Right renal cortex interstitium (tissue), 3 donors: ENCODE measurements around the gene BLNK. TPM values are rescaled to one million over a fixed set of nuclear protein-coding genes. Genes with fewer than 3 reads are reported as not detected.
A peak's percentile ranks its signal among the peaks of the same experiment; 100 is the strongest.
"Not testable (repeated sequence)": the region's sequence is repeated elsewhere in the genome, so short reads cannot be mapped to it uniquely, and the experiment has no call there.

Experiments
- DNase-seq, 3 donors: peaks; one replicate each; pipeline ENCODE4 v3.0.0-alpha.2; 2013; ENCODE audit warnings: low read depth in 3 of 3, low spot score in 2 of 3
- polyA plus RNA-seq, 3 donors: library from polyadenylated mRNA; unstranded; fragments of 120-200 nt; gene quantifications; one replicate each; pipeline ENCODE4 v1.2.1, GENCODE V29; 2013; ENCODE audit not compliant: insufficient read length in 3 of 3

The BLNK gene
- 10 to 100 TPM; 36.7 to 41.9 (median 38.2) TPM for polyA plus RNA-seq

DNA sequence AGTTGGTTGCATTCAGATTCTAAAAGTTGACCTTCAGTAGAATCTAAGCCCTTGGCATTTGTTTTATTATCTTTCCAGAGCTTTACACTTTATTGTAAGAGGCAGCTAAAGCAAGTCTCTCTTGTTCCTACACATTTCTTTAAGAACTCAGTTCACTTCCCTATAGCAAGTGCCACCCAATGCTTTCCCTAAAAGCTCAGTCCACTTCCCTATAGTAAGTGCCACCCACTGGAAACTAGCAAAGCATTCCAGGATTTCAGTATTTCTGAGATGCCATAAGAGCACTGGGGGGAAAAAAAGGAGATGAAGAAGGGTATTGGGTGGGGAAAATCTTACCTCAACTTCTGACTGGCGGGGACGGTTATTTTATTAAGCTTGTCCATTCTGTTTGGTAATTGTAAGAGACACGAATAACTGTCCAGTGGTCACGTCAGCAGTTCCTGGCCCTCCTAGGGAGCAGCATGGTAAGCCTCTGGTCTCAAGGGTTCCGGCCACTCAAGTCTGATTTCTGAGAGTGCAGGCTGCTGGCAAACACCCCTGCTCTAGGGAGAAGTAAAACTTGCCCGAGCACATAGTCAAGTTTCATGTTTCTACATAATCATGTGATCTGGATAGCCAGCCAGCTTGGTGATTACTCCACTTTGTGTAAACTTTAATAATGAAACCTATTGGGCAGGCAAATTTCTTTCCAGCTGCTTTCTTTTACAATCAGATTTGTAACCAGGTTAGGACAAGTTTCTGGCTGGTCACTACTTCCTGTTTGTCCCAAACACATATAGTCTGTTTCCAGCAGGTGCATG, at the start of gene BLNK:
Gene BLNK (minus strand): TSS at position 554 of the 800 bp plus-strand sequence. CDS start 171 bp downstream, at position 383.
- DNase-seq, result peak in 1 of 3 donors; percentile 32

DNA sequence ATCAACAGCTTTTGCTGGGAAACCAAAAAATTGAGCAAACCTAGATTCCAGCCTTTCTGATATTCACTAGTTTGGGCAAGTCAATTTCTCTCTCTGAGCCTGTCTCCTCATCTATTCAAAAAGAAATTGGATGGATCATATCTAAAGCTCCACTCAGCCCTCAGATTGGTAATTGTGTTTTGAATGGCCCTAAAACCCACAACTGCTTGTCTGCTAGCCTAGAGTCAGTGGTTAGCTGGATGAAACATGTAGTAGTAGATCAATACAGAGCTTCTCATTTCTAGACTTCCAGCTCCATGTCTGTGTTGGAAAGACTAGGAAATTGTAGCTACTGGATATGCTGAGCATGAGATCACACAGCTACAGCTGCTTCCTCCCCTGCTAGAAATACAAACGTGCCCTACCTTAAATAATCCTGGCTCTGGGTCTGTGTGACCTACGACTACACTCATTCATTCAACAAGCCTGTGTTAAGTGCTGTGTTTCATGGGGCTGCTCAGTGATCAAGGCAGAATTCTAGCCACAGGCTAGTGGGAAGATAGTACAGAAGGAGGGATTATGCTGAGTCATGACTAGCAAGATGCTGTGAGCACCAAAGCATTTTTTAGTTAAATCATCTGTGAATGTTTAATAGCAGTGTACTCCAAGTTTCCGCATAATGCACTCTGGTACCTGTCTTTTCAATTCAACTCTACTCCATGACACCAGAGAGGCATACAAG, 48.5 kb upstream of the BLNK start:
- DNase-seq, result no peak

DNA sequence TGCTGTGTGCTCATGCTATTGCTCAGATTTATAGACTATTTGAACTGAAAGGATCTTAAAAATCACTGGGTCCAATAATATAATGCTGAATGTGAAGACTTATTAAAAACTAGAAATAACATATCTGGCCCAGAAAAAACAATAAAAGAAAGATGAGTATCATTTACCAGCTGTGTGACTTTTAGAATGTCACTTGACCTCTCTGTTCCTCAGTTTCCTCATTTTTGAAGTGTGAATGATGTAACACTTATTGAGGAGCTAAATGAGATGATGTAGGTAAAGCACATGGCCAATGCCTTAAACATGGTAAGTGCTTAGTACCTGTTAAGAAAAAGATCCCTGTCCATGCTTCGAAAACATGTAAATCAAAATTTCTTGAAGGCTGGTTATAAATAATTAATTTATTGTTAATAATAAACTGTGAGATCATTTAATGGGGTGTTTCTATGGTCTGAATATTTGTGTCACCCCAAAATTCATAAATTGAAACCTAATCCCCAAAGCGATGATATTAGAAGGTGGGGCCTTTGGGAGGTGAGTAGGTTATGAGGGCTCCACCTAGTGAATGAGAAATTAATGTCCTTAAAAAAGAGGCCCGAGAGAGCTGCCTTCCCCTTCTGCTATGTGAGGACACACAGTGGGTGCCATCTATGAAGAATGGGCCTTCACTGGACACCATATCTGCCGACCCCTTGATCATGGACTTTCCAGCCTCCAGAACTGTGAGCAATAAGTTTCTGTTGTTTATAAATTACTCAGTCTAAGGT, 45.9 kb upstream of the BLNK start:
- no peak for DNase-seq

DNA sequence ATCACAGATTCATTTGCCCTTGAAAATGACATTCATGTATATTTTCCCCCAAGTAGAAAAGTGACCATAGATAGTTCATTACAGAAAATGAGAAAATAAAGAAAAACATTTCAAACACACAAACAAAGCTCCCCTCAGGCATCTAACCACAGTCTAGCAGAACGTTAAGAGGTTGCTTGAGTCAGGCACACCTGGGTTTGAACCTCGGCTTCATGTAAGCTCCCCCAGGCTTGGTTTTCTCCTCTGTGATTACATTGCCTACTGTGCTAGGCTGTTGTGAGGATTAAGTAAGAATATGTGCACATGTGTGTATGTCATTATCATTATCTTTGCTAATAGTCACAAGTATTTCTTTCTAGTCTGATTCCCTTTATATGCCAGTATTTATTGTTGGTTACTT, 42.0 kb upstream of the BLNK start:
- DNase-seq, result no peak

DNA sequence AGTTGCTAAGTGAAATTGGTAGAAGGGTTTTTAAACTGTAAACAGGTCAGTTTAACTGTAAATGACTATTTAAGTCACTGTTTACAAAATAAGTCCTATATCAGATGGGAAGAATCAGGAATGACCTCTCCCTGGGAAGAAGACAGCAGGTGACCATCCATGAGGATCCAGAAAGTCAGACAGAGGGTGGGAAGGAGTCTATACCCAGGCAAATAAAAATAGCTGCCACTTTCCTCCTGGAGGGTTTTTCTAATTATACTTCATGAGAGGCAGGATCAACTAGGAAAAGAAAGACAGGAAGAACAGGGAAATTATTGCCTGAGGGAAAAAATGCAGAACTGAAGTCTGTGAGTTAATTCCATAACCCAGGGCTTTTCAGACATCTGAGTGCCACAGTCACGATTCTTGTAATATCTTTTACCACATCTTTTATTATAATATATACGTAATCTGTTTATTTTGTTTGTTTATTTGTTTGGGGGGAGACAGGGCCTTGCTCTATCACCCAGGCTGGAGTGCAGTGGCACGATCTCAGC, 39.9 kb upstream of the BLNK start:
- DNase-seq, result no peak

DNA sequence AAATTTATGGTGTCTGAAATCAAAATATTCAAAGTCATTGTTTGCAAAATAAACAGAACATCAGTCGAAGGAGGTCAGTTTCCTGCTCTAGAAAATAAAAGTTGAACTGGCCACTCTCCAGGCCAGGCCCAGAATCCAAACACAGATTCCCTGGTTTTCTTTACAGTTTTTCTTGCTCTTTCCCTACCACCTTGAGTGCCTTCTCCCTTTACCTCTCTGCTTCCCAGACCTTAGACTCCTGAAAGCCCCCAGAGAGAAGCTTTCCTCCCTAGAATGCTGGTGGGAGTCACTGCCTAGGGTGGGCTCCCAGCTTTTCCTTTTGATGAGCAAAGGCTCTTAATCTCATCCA, 38.9 kb upstream of the BLNK start:
- no peak for DNase-seq

DNA sequence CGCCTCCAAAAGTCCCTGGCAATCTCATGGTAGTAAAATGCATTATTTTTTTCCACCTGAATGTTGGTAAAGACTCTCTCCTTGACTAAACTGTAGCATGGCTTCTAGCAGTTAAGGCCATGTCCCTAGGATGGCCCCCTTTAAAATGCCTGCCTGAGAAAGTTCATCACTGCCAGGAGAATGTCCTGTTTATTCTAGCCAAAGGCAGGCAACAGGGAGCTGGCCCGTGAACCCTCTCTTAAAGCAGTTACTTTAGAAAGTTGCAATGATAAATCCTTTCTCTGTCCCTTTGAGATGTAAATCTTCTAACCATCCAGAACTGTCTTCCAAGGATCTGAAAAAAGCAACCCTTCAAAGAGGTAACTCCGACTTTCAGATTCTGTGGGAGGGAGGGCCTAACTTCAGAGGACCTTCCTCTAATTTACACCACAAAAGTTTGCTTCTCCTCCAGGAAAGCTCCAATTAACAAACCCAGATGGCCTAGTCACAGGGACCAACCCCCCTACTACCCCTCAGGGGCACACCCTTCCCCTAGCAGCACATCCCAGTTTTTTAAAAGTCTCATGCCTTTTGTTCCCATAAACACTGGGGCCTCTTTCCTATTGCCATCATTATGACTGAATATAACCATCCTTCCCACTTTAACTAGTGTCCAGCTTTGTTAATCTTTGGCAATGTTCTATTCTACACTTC, 38.4 kb upstream of the BLNK start:
- no peak for DNase-seq

DNA sequence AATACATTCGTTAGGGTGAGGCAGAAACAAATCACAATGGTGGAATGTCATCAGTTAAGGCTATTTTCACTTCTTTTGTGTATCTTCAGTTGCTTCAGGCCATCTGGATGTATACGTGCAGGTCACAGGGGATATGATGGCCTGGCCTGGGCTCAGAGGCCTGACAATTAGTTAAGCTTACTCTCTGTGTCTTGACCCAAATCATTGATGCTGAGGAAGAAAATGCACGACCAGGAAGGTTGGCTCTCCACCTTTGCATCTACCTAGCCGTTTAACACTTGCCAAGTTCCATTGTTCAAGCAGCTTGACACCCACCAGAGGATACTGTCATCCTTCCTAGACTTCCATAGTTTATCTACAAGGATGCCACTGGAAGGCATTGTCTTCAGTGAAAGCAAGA, 37.5 kb upstream of the BLNK start:
- not testable (repeated sequence) for DNase-seq

DNA sequence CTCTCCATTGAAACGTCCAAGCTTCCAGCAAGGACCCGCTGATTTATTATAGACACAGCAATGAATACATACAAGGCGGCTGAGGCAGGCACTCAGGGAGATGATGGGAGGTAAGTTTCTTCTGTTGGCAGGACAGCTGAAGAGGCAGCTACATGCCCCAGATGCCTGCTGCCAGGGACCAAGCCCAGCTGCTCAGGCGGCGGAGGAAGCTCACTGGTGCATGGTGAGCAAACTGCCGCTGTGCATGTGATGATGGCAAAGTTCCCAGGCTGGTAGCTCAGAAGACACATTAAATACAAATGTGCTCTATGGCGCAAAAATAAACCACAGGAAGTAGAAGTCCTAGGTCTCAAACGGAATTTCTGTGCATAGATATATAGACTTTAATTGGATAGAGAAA, 35.1 kb upstream of the BLNK start:
- no peak for DNase-seq

DNA sequence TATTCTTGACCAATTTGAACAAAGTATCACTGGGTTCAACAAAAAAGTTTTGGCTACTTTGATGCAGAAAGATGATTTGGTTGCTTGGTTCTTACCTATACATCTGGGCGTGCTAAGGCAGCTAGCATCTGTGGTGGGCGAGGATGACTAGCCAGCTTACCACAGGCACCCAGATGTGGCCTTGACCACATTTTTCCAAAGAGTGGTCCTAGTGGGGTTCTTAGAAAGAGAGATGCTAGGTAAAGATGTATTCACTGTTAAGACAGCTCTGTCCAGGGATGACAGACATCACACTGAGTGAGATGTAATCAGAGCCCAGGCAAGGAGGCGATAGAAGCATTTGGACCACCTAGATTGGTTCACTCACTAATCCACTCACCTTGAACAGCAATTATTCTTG, 33.6 kb upstream of the BLNK start:
- DNase-seq, result no peak

DNA sequence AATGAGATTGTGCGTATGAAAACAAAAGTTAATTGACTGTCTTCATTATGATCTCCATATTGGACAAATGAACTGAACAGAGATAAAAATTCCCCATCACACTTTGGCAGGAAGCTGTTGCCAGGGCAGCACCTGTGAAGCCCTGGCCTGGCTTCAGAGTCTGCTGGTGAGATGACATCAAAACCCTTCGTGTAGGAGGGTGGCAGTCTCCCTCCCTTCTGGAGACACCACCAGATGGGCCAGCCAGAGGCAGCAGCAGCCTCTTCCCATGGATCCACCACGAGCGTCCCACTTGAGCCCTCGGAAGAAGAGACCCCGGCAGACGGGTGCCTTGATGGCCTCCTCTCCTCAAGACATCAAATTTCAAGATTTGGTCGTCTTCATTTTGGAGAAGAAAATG, 32.9 kb upstream of the BLNK start, which contains the start of gene DNTT:
Gene DNTT (plus strand): TSS at position 205 of the 400 bp plus-strand sequence. CDS start 64 bp downstream, at position 269.
- no peak for DNase-seq

DNA sequence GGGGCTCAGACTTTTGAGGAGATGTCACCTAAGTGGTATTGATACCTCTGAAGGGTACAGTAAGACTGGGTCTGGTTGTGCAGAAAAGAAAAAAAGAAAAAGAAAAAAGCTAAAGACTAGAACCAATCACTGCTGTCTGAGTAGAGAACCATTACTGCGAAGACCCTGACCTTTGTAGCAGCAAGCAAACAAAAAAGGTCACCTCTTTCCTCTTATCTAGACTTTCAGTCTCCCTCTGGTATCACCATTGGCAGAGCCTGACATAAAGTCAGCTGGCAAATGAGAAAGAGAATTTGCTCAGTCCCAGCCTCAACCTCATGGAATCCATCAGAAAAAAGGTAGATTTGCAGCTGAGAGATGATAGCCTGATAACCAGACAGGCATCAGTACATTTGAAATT, 30.2 kb upstream of the BLNK start:
- no peak for DNase-seq

DNA sequence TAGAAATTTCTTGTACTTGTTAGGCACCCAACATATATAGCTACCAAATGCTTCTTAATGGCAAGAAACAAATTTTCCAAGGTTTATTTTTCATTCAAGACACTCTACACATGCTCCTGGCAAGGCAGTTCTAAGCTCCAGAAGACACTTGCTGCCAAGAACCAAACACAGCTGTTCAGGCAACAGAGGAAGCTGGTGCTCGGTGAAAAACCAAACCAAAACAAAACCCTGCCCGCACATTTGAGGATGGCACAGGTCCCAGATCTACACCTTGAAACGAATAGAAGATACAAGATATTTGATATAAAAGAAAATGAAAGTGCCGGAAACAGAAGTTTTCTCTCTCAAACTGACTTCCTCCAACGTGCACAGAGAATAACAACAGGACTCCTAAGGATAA, 28.0 kb upstream of the BLNK start:
- DNase-seq, result no peak

DNA sequence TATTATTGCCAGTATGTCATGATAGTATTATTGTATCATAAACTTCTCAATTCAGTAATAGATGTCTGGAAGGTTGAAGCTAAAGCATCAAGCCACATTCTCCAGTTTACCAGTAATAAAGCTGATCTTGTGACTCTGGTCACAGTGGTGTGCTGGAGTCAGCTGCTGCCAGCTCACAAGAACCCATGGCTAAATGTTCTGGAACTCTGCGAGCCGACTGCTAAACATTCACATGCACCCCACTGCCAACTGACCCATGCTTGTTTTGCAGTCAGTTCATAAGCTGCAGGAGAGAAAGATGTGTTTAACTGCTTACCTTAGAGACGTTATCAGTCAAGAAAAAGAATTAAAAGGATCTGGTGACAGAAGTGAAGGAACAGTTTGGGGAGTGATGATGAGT, 27.0 kb upstream of the BLNK start:
- DNase-seq, result no peak

DNA sequence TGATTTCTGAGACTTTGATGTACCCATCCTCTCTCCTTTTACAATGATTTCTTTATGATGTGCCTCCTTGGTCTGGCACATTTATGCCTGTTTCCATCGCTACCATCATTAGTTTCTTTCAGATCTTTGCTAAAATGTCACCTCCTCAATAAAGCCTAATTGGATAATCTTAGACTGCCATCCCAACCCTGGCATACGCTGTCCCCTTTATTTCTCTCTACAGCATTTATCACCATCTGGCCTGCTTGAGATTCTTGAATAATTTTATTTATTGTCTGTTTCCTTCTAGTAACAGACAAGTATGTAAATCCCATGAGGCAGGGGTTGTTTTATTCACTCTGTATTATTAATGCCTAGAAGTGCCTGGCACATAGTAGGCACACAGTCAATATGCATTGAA, 26.1 kb upstream of the BLNK start:
- no peak for DNase-seq

DNA sequence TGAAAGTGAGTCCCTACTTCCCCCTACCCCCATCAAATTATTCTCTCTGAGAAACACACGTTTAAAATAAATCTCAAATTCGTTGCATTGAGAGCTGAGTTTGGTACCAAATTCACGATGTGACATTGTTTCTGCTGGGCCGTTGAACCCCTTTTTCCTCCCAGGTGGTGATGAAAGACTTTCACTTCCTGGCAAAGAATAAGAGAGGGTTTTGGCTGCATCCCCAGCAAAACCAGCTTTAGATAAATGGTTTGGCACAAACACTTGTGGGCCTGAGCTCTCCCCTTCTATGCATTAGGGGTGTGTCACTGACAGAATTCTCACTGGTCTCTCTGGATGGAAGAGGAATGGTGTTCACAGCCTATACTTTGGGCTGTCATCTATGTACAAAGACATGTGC, 24.1 kb upstream of the BLNK start:
- no peak for DNase-seq

DNA sequence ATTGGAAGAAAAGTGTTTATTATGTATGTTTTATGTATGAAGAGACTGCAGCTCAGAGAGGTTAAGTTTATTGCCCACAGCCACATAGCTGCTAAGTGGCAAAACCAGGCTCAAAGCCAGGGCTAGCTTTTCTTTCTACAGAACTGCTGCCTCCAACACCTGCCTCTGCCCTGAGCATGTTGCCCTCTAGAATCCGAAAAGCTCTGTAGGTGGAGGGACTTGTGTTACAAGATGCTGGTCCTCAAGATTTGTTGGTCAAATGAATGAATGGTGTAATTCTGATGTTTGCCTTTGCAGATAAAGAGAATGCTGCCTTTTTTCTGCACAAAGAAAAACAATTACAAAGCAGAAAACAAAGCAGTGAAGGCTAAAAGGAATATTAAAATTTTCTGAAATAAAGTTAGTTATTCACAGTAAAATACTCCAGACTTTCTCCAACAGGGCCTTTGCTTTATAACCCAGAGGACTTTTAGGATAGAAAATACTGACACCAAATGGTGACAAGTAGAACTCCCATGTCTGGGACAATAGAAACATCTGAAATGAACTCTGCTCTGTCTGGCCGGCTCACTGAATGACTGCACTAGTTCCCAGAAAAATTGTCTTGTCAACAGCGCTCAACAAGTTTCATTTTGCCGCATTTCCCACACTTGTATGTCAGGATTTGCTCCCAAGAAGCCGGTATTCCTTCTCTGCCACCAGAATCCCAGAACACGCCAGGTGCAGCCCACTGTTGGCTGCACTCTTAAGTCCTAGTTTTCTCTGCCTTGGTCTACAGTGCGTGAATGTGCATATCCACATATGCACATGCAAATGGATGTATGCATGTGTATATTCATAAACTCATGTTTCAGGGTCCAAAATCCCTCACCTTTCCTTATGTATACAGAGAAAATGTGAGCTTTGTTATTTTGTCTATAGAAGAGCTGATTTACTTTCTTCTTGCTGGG, 21.9 kb upstream of the BLNK start:
- no peak for DNase-seq

DNA sequence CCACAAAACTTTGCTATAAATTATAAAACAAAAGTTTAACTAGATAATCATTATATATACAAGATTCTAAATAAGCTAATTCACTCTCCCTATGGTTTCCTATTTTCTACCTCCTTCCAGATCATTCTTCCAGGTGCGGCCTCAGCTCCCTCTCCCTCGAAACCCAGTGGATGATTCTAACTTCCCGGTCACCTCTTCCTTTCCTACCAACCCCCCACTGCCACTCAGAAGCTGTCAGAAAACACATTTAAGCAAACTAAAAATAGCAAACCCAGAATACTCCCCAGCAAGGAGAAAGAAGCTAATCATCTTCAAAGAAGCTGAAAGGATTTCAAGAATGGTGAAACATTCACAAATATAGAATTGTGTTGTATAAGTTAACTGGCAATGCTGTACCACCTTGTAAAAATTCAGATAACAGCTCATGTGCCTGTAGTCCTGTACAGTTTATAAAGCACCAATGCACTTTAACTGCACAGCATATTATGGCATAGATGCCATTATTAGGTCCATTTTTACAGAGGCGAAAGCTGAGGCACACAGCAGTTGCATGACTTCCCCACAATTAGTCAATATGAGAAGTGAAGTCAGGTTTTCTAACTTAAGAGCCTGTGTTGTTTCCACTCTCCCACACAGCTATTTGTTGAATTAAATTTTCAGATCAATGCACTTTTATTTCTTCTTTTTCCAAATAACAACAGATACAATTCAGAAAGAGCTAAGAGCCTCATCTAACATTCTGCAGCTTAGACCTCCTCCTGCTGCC, 19.2 kb upstream of the BLNK start:
- DNase-seq, result no peak
